Mesendoderm (in vitro differentiated cells): ENCODE measurements around the gene AGA.

Experiments used
- DNase-seq: peaks from one replicate; pipeline ENCODE4 v3.0.0; 2013
- H2AK5ac ChIP-seq: 2 replicates; pipeline ENCODE4 v1.6.1; 2013; ENCODE audit warnings: low read length, inconsistent platforms
- H2BK120ac ChIP-seq: 2 replicates; pipeline ENCODE4 v1.6.1; 2013; ENCODE audit warnings: low read depth, mild to moderate bottlenecking, low read length, moderate library complexity, mixed read lengths
- H2BK15ac ChIP-seq: replicated peaks from 2 replicates; pipeline ENCODE4 v1.6.1; 2013; ENCODE audit warnings: low read depth, mild to moderate bottlenecking, moderate library complexity
- H2BK5ac ChIP-seq: 2 replicates; pipeline ENCODE4 v1.6.1; 2013; ENCODE audit warnings: low read length, inconsistent platforms
- H3K18ac ChIP-seq: 2 replicates; pipeline ENCODE4 v1.6.1; 2013; ENCODE audit warnings: mild to moderate bottlenecking, low read length, mixed read lengths
- H3K23ac ChIP-seq: one replicate; pipeline ENCODE4 v1.6.1; 2013; ENCODE audit warnings: low read length
- H3K27ac ChIP-seq: 2 replicates; pipeline ENCODE4 v1.5.1; 2013; ENCODE audit warnings: low read depth, mild to moderate bottlenecking, inconsistent platforms, low read length, moderate library complexity
- H3K27me3 ChIP-seq: 2 replicates; pipeline ENCODE4 v1.6.1; 2013; ENCODE audit warnings: low read length, control low read depth, mild to moderate bottlenecking, inconsistent platforms; ENCODE audit not compliant: insufficient read depth, poor library complexity
- H3K36me3 ChIP-seq: 2 replicates; pipeline ENCODE4 v1.6.1; 2013; ENCODE audit warnings: low read length, inconsistent platforms; ENCODE audit not compliant: control insufficient read depth, insufficient read depth
- H3K4ac ChIP-seq: one replicate; pipeline ENCODE4 v1.6.1; 2013; ENCODE audit warnings: low read depth, mild to moderate bottlenecking, low read length, moderate library complexity
- H3K4me1 ChIP-seq: 2 replicates; pipeline ENCODE4 v1.6.1; 2013; ENCODE audit warnings: low read depth, low read length, inconsistent platforms; ENCODE audit not compliant: control insufficient read depth
- H3K4me2 ChIP-seq: 2 replicates; pipeline ENCODE4 v1.6.1; 2013; ENCODE audit warnings: low read length
- H3K4me3 ChIP-seq: 2 replicates; pipeline ENCODE4 v1.5.1; 2013; ENCODE audit warnings: mild to moderate bottlenecking, low read length
- H3K56ac ChIP-seq: one replicate; pipeline ENCODE4 v1.6.1; 2013; ENCODE audit warnings: low read length
- H3K79me1 ChIP-seq: 2 replicates; pipeline ENCODE4 v1.6.1; 2013; ENCODE audit warnings: low read length, inconsistent platforms
- H3K79me2 ChIP-seq: 2 replicates; pipeline ENCODE4 v1.6.1; 2013; ENCODE audit warnings: mild to moderate bottlenecking, low read length; ENCODE audit not compliant: control insufficient read depth, insufficient read depth
- H3K9ac ChIP-seq: 2 replicates; pipeline ENCODE4 v1.6.1; 2013; ENCODE audit warnings: low read length, inconsistent platforms
- H4K5ac ChIP-seq: one replicate; pipeline ENCODE4 v1.6.1; 2013; ENCODE audit warnings: low read length
- H4K8ac ChIP-seq: one replicate; pipeline ENCODE4 v1.6.1; 2013; ENCODE audit warnings: low read depth, mild to moderate bottlenecking, control low read depth, low read length, moderate library complexity
- WGBS: extraction: QIAGEN DNeasy Blood & Tissue Kit; methylation state at CpG from one replicate; pipeline ENCODE4 v1.1.7; 2013; ENCODE audit warnings: low lambda C conversion rate, missing lambda C conversion rate; ENCODE audit not compliant: insufficient coverage; ENCODE audit errors: extremely low coverage; 5-methylcytosine and 5-hydroxymethylcytosine counted together

Gene AGA

DNA sequence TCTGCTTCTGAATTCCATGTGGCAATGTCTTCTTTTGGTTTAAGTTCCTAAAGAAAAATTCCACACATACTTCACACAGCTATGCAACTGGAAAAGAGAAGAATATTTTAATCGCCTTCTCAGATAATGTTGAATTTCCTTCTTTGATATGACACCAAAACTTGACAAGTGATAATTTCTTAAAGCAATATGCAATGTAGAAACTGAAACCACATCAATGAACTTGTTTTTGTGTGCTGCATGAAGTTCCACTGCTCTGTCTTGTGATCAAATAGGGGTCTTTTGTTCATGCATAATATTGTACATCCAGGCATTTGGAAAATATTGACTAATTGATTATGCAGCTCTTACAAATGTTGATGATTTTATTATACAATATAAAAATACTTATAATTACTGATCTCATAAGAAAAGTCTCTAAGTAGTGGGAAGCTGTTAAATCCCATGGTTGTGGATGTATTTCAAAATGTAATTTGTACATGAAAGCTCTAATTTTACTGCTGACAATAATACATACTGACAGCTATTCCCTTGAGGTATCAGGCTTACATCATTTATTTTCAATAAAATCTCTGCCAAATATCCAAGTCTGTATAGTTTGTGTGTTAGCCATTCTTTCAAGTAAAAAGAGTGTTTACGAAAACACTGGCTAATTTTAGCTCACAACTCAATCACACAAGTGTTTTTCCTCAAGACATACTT lies 56.5 kb downstream of the AGA start:
- Histone ChIP-seq H2AK5ac (no peak overlapping the region), H3K4me3 (no peak overlapping the region), H4K5ac (no peak overlapping the region), H2BK15ac (no peak overlapping the region), H3K9ac (no peak overlapping the region), H3K79me1 (no peaks in the 10 kb centered on the region), H3K36me3 (no peaks in the 10 kb centered on the region), H3K4me1 (no peaks in the 10 kb centered on the region), H4K8ac (no peak overlapping the region), H2BK120ac (no peak overlapping the region), H3K4me2 (no peak overlapping the region), H3K23ac (no peak overlapping the region), H3K56ac (no peak overlapping the region), H3K79me2 (no peaks in the 10 kb centered on the region), H3K18ac (no peak overlapping the region), H2BK5ac (no peak overlapping the region), H3K27ac (no peak overlapping the region), H3K27me3 (no peaks in the 10 kb centered on the region), H3K4ac (no peak overlapping the region)
- no peak for DNase-seq
- no CpG with 5 or more reads among the region's 2 CpGs for WGBS

- no peaks in the 10 kb centered on the region for H3K27me3 ChIP-seq
- no peak overlapping the region for H3K4me2 ChIP-seq
- DNase-seq: no peak
- H3K79me2 ChIP-seq: no peaks in the 10 kb centered on the region
- H2BK120ac ChIP-seq: no peak overlapping the region
- no peak overlapping the region for H3K18ac ChIP-seq
- H3K27ac ChIP-seq: no peak overlapping the region
- H2BK5ac ChIP-seq: no peak overlapping the region
- no peak overlapping the region for H3K4ac ChIP-seq
- no peak overlapping the region for H3K56ac ChIP-seq
- H3K9ac ChIP-seq: no peak overlapping the region
- H3K36me3 ChIP-seq: no peaks in the 10 kb centered on the region
- no peak overlapping the region for H2AK5ac ChIP-seq
- no peaks in the 10 kb centered on the region for H3K4me1 ChIP-seq
- H4K8ac ChIP-seq: no peak overlapping the region
- H4K5ac ChIP-seq: no peak overlapping the region
- no CpG with 5 or more reads among the region's 4 CpGs for WGBS
- H3K4me3 ChIP-seq: no peak overlapping the region
- H3K79me1 ChIP-seq: no peaks in the 10 kb centered on the region
- no peak overlapping the region for H2BK15ac ChIP-seq
- H3K23ac ChIP-seq: no peak overlapping the region
Measured at GRCh38 chr4:177384856-177385397, 57.3 kb downstream of the AGA start.

DNA sequence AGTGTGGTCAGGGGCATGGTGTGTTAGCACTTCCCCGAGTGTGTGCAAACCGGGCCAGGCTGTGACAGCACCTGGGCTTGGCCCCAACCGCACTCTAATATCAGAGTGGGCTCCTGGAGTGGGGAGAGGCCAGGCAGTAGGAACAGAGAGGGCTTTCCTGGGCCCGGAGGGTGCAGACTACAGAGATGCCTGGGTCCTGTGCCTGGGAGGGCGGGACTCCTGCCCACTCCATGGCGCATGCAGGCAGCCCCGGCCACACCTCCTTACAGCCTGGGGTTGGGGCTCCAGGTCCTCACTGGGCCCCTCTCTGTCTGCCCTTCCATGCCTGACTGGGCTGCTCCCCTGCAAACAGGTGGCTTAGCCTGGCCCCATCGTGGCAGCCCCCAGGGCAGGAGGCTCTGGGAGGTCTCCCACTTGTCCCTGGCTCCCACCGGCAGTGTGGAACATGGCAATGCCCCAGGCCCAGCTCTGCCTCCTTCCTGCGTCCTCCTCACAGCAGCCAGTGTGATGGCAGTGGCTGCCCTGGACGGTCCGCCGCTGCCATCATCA lies 60.4 kb downstream of the AGA start:
- H3K9ac ChIP-seq: no peak overlapping the region
- no peak overlapping the region for H3K18ac ChIP-seq
- no peak overlapping the region for H3K4me3 ChIP-seq
- no peak overlapping the region for H2BK15ac ChIP-seq
- H3K23ac ChIP-seq: no peak overlapping the region
- no peaks in the 10 kb centered on the region for H3K79me1 ChIP-seq
- DNase-seq: no peak
- no peak overlapping the region for H3K4ac ChIP-seq
- H3K27ac ChIP-seq: no peak overlapping the region
- H3K27me3 ChIP-seq: no peaks in the 10 kb centered on the region
- no peaks in the 10 kb centered on the region for H3K4me1 ChIP-seq
- no peaks in the 10 kb centered on the region for H3K79me2 ChIP-seq
- H4K5ac ChIP-seq: no peak overlapping the region
- no peak overlapping the region for H2AK5ac ChIP-seq
- no peak overlapping the region for H3K4me2 ChIP-seq
- no CpG with 5 or more reads among the region's 13 CpGs for WGBS
- H4K8ac ChIP-seq: no peak overlapping the region
- no peaks in the 10 kb centered on the region for H3K36me3 ChIP-seq
- no peak overlapping the region for H2BK5ac ChIP-seq
- no peak overlapping the region for H2BK120ac ChIP-seq
- no peak overlapping the region for H3K56ac ChIP-seq
